Measurements from ENCODE around the gene SCUBE2.

DNA sequence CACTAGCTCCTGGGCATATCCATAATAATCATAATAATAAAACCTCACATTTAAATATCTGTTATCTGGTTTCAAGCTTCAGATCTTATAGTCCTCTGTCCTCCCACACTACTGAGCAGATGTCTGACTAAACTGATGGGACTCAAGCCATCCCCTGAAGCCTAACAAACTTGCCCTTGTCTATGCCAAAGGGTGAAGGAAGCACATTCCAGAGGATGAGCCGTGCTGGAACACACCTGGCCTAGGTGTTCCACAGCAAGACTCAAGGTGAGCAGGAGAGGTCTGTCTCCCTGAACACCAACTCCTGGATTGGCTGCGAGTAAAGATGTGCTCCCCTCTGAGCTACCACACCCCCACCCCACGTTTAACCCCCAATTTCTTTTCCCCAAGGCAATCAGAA, 14.7 kb downstream of the SCUBE2 start:
- TF ChIP-seq, protein P1, sequence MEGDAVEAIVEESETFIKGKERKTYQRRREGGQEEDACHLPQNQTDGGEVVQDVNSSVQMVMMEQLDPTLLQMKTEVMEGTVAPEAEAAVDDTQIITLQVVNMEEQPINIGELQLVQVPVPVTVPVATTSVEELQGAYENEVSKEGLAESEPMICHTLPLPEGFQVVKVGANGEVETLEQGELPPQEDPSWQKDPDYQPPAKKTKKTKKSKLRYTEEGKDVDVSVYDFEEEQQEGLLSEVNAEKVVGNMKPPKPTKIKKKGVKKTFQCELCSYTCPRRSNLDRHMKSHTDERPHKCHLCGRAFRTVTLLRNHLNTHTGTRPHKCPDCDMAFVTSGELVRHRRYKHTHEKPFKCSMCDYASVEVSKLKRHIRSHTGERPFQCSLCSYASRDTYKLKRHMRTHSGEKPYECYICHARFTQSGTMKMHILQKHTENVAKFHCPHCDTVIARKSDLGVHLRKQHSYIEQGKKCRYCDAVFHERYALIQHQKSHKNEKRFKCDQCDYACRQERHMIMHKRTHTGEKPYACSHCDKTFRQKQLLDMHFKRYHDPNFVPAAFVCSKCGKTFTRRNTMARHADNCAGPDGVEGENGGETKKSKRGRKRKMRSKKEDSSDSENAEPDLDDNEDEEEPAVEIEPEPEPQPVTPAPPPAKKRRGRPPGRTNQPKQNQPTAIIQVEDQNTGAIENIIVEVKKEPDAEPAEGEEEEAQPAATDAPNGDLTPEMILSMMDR (IDR thresholded peaks at IDR 0.05), result no peak
- no peak for TF ChIP-seq POLR2A (IDR thresholded peaks at IDR 0.05)
